Stomach (tissue), 9 donors: ENCODE measurements around the gene GZF1. TPM values are rescaled to one million over a fixed set of nuclear protein-coding genes. Genes with fewer than 3 reads are reported as not detected.

ENCODE experiments used
- DNase-seq, 2 donors: peaks; one replicate each; pipeline versions ENCODE4 v3.0.0 to v3.0.0-alpha.2; 2013 to 2019
- H3K27ac ChIP-seq, 5 donors: fragments of 200-600 bp in 4 of 5; sonication (generic) in 4 of 5; one replicate each; pipeline ENCODE4 v1.5.1; 2013 to 2019; ENCODE audit warnings: mild to moderate bottlenecking in 1 of 5, moderate library complexity in 1 of 5
- H3K27me3 ChIP-seq, 3 donors: fragments of 200-600 bp; sonication (generic); one replicate each; pipeline ENCODE4 v1.5.1; 2017 to 2019; ENCODE audit warnings: mixed run types in 1 of 3
- H3K36me3 ChIP-seq, 4 donors: fragments of 200-600 bp; sonication (generic); 1 replicate in 3 of 4; 2 replicates in 1 of 4; pipeline ENCODE4 v1.5.1; 2016 to 2019
- H3K4me1 ChIP-seq, 4 donors: fragments of 200-600 bp; sonication (generic); one replicate each; pipeline ENCODE4 v1.5.1; 2016 to 2019
- H3K4me3 ChIP-seq, 4 donors: fragments of 200-600 bp; sonication (generic) in 3 of 4; one replicate each; pipeline ENCODE4 v1.5.1; 2016 to 2019; ENCODE audit warnings: mild to moderate bottlenecking in 1 of 4
- H3K9me3 ChIP-seq, 4 donors: fragments of 200-600 bp; sonication (generic); one replicate each; pipeline ENCODE4 v1.5.1; 2016 to 2019
- CTCF ChIP-seq, 7 experiments: fragments of 450-650 bp in 4 of 7; fragments of 200-600 bp in 3 of 7; sonication (generic) in 3 of 7; IDR thresholded peaks; one replicate each; pipeline ENCODE4 v1.5.1; 2016 to 2019; ENCODE audit warnings: antibody characterized with exemption in 7 of 7, control low read depth in 2 of 7, mild to moderate bottlenecking in 1 of 7
- EP300 ChIP-seq: sonication (generic); formaldehyde crosslinking; IDR thresholded peaks from one replicate; pipeline ENCODE4 v1.6.1; 2017; ENCODE audit warnings: antibody characterized with exemption
- POLR2A ChIP-seq, 4 donors: fragments of 450-650 bp; IDR thresholded peaks; one replicate each; pipeline ENCODE4 v1.6.1; 2016; ENCODE audit warnings: antibody characterized with exemption in 4 of 4, control low read depth in 2 of 4, mild to moderate bottlenecking in 1 of 4, moderate library complexity in 1 of 4
- POLR2AphosphoS5 ChIP-seq, 3 donors: sonication (generic); formaldehyde crosslinking; IDR thresholded peaks; one replicate each; pipeline ENCODE4 v1.6.1; 2016; ENCODE audit warnings: antibody characterized with exemption in 3 of 3
- WGBS, 5 donors: extraction: QIAGEN DNeasy Blood & Tissue Kit in 3 of 5; methylation state at CpG; one replicate each; pipeline versions ENCODE4 v1.1.5 to v1.1.7; 2013 to 2018; 5-methylcytosine and 5-hydroxymethylcytosine counted together
- intact Hi-C: fragments of 100-400 bp; cut with DNase I; formaldehyde crosslinking; loops from one replicate; pipeline ENCODE4 v1.15.1; 2023; ENCODE audit warnings: low total_unique reads
- polyA plus RNA-seq, 3 donors: library from polyadenylated mRNA; stranded (reverse); fragments of 200-250 nt; gene quantifications; one replicate each; pipeline ENCODE4 v1.2.3, GENCODE V29; 2013
- total RNA-seq, 5 donors: library from RNA; depleted of rRNA; stranded (reverse); fragments of >200 nt; gene quantifications; one replicate each; pipeline versions ENCODE4 v1.1.0 to v1.2.3, GENCODE V29; 2014 to 2016
- donor health status: healthy with polysubstance abuse.
- donor health status: Bipolar disorder and iron deficiency.
- donor health status: healthy.

Gene GZF1
- total and polyA plus RNA-seq, 8 donors, result 2.9 to 19.7 (median 8.6) TPM

- no peaks in the 10 kb centered on the region for H3K27me3 ChIP-seq
- DNase-seq, result no peak
- intact Hi-C loops, result no loop called here
- 76 to 95% (median 81%) methylated on average over 3 of the region's 3 CpGs for WGBS, 5 donors
- H3K4me3 ChIP-seq, result no peak overlapping the region
- H3K27ac ChIP-seq, result no peak overlapping the region
- no peaks in the 10 kb centered on the region for H3K9me3 ChIP-seq
- TF ChIP-seq POLR2AphosphoS5 (IDR thresholded peaks at IDR 0.05) (no peak), CTCF (IDR thresholded peaks at IDR 0.05) (no peak), EP300 (no peak), POLR2A (IDR thresholded peaks at IDR 0.05) (no peak)
- H3K4me1 ChIP-seq, result peaks cover 4 to 29% (median 21%) of the 10 kb centered on the region in 4 donors
- peaks cover 32 to 79% (median 73%) of the 10 kb centered on the region in 4 donors for H3K36me3 ChIP-seq
Observed at GRCh38 chr20:23370873-23371272, 8.9 kb downstream of the GZF1 start.

- intact Hi-C loops, result no loop called here
- 64 to 74% (median 69%) methylated on average over 4 of the region's 4 CpGs for WGBS, 5 donors
- H3K4me3 ChIP-seq, result no peak overlapping the region
- no peaks in the 10 kb centered on the region for H3K9me3 ChIP-seq
- no peak overlapping the region for H3K27ac ChIP-seq
- no peak for TF ChIP-seq CTCF (IDR thresholded peaks at IDR 0.05)
- TF ChIP-seq POLR2AphosphoS5 (IDR thresholded peaks at IDR 0.05), result no peak
- TF ChIP-seq POLR2A (IDR thresholded peaks at IDR 0.05), result no peak
- no peak for DNase-seq
- H3K36me3 ChIP-seq, result peaks cover 32 to 85% (median 78%) of the 10 kb centered on the region in 4 donors
- H3K27me3 ChIP-seq, result no peaks in the 10 kb centered on the region
- peaks cover 0 to 23% (median 15%) of the 10 kb centered on the region in 4 donors for H3K4me1 ChIP-seq
Observed at GRCh38 chr20:23371496-23371895, 9.5 kb downstream of the GZF1 start.

GRCh38 chr20:23374441-23374840, 12.5 kb downstream of the GZF1 start:
- Histone ChIP-seq H3K27ac (no peak overlapping the region), H3K36me3 (peaks cover 24 to 100% (median 97%) of the 10 kb centered on the region in 4 donors), H3K4me1 (no peaks in the 10 kb centered on the region), H3K27me3 (no peaks in the 10 kb centered on the region), H3K4me3 (no peak overlapping the region), H3K9me3 (no peaks in the 10 kb centered on the region)
- TF ChIP-seq EP300, result no peak
- 76 to 93% (median 89%) methylated on average over 5 of the region's 5 CpGs for WGBS, 5 donors
- peak in 1 of 2 donors; percentile 29 for DNase-seq
- intact Hi-C loops, result no loop called here

GRCh38 chr20:23375827-23376226, 13.8 kb downstream of the GZF1 start:
- Histone ChIP-seq H3K4me1 (no peaks in the 10 kb centered on the region), H3K9me3 (no peaks in the 10 kb centered on the region), H3K27me3 (no peaks in the 10 kb centered on the region), H3K4me3 (no peak overlapping the region), H3K27ac (no peak overlapping the region), H3K36me3 (peaks cover 10 to 99% (median 95%) of the 10 kb centered on the region in 4 donors)
- no peak for TF ChIP-seq POLR2AphosphoS5 (IDR thresholded peaks at IDR 0.05)
- TF ChIP-seq CTCF (IDR thresholded peaks at IDR 0.05), result no peak
- no peak for TF ChIP-seq POLR2A (IDR thresholded peaks at IDR 0.05)
- no peak for TF ChIP-seq EP300
- 87 to 92% (median 91%) methylated on average over 5 of the region's 5 CpGs for WGBS, 5 donors
- no peak for DNase-seq
- intact Hi-C loops, result no loop called here

- peaks cover 0 to 78% (median 66%) of the 10 kb centered on the region in 4 donors for H3K36me3 ChIP-seq
- H3K27me3 ChIP-seq, result no peaks in the 10 kb centered on the region
- no peaks in the 10 kb centered on the region for H3K4me1 ChIP-seq
- H3K4me3 ChIP-seq, result no peak overlapping the region
- H3K9me3 ChIP-seq, result no peaks in the 10 kb centered on the region
- intact Hi-C loops, result no loop called here
- no peak for TF ChIP-seq POLR2AphosphoS5 (IDR thresholded peaks at IDR 0.05)
- TF ChIP-seq POLR2A (IDR thresholded peaks at IDR 0.05), result no peak
- TF ChIP-seq CTCF (IDR thresholded peaks at IDR 0.05), result no peak
- TF ChIP-seq EP300, result no peak
- no peak overlapping the region for H3K27ac ChIP-seq
- no peak for DNase-seq
Observed at GRCh38 chr20:23379772-23380171, 17.8 kb downstream of the GZF1 start.
